Subcutaneous adipose tissue (tissue), 4 donors: ENCODE measurements around the gene TP53AIP1. TPM values are rescaled to one million over a fixed set of nuclear protein-coding genes. Genes with fewer than 3 reads are reported as not detected.

Source experiments
- CTCF ChIP-seq: fragments of 450-650 bp; IDR thresholded peaks from one replicate; pipeline ENCODE4 v1.5.1; 2016; ENCODE audit warnings: low read depth, mild to moderate bottlenecking, control low read depth, antibody characterized with exemption, moderate library complexity
- total RNA-seq, 4 donors: library from RNA; depleted of rRNA; stranded (reverse); fragments of >200 nt; gene quantifications; one replicate each; pipeline ENCODE4 v1.1.0, GENCODE V29; 2016

TP53AIP1 gene, protein sequence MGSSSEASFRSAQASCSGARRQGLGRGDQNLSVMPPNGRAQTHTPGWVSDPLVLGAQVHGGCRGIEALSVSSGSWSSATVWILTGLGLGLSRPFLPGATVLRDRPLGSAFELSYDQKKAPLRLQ
- total RNA-seq = not detected

DNA sequence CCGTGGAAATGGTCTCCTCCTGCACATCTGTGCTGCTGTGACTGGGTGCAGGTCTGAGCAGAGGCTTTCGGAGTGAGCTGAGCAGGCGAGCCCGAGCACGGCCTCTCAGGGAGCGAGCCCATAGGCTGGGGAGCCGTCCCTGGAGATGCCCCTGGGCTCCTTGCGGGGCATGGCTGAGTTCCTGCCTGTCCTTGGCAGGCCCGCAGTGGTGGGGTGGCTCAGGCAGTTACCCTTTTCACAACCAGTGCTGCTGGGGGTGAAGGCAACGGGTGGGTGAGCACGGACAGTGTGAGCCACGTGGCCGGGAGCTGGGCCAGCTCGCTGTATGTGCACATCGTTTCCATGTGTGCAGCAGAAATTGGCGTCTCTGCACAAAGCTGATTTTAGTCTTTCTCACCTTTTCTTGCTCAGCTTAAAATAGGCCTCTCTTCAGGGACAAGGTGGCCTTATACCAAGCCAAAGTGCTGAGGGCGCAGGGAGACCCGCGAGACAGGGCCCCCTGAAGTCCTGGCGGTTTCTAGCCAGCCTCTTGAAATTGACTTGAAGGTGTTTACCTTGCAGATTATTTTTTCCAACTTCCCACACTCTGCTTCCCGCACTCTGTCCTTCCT, at the start of gene TP53AIP1:
Gene TP53AIP1 (minus strand): TSS at position 55 of the 611 bp plus-strand sequence. CDS start 5,053 bp downstream, outside the sequence.
- no peak for TF ChIP-seq CTCF

- no peak for TF ChIP-seq CTCF
Observed at GRCh38 chr11:128988242-128988970, 45.7 kb upstream of the TP53AIP1 start.

DNA sequence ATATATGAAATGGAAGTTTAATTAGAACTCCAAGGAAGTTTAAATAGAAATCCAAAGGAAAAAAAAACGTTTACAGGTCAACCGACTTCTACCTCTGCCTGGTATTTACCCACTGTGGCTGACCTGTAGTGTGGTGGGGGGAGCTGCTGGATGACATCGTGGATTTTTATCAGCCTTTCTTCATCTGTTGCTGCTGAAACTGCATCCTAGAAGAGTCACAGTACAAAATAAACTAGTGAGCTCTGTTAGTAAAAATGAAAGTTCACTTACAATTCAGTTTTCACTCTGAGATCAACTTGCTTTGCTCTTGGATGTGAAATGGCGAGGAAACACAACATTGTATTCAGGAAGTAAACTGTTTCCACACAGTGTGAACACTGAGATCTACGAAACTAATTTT, 43.2 kb upstream of the TP53AIP1 start:
- no peak for TF ChIP-seq CTCF

DNA sequence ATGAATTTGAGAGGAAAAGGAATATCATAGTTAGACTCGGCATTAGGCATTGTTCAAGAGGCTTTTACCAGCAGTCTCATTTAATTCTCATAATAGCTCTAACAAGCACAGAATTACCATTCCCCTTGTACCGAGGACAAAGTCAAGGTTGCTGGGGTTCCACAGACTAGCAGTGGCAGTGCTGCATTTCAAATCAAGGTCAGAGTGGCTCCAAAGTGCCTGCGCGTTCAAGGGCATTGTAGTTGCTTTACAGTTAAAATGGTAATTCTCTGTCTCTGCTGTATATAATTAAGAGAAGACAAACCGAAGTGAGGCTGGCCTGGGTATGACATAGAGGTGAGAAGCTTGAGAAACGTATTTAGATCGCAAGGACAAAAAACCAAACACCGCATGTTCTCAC, 40.4 kb upstream of the TP53AIP1 start:
- no peak for TF ChIP-seq CTCF

DNA sequence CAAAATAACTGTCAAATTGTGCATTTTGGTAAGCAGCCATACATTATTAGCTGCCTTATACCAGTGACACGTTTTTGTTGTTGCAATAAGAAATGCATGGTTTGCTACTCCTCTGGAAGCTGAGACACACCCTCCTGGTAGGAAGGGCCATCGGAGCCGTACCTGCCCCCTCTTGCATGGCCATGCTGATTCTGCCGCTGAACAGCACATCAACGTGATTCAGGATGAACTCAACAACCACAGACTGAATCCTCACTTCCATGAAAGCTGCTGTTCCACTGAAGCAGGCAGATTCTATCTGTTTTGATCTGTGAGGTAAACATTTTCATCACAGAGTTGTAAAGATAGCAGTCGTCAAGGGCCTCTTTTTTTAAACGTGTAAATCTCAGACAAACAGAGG, 38.6 kb upstream of the TP53AIP1 start:
- no peak for TF ChIP-seq CTCF

DNA sequence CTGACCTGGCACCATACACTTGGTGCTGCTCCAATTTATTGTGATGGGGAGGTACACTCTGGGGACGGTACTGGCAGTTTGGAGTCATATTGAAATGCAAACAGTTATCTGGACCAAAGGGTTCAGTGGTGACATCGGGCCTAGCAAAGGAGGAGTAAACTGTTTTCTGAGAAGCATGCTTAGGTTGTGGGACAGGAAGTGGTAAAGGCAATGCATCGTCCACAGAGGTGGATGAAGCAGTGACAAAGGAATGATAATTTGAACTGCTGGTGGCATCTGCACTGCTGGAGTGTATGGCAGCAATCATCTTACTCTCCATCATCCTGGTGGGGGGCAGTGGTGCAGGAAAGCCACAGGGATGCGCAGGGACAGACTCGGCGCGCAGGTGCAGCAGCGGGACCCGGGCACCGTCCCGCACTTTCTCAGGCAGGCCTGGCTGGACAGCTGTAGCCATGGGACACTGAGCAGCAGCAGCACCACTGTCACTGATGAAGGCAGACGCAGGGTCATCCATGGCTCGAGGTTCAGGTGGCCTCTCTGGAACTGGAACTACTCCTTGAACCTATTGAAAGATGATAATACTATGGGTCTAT, 28.0 kb upstream of the TP53AIP1 start:
- TF ChIP-seq CTCF = no peak

GRCh38 chr11:128968916-128969315, 26.2 kb upstream of the TP53AIP1 start:
- no peak for TF ChIP-seq CTCF
